Activated CD8-positive, alpha-beta memory T cell treated with anti-CD3 and anti-CD28 coated beads for 24 hours (primary cell): ENCODE measurements around the gene PLPPR1.

Experiments used
- DNase-seq: peaks from one replicate; pipeline ENCODE4 v3.0.0-alpha.2; 2020

PLPPR1 gene

DNA sequence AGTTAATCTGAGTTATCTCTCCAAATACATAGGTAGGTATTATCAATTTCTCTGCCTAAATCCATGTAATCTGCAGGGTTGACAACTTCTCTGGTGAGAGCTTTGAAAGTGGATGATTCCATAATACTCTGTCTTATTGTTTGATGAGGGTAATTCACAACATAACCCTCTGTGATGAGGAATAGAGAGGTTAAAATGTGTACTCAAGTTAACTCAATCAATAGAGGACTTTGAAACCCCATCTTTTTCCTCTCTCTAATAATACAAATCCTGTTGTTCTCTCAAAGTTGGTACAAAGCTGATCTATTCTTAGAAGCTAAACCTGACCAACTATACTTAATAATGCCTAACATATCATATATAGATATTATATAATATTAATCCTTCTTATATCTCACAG lies 100.1 kb downstream of the PLPPR1 start:
- DNase-seq: no peak

DNA sequence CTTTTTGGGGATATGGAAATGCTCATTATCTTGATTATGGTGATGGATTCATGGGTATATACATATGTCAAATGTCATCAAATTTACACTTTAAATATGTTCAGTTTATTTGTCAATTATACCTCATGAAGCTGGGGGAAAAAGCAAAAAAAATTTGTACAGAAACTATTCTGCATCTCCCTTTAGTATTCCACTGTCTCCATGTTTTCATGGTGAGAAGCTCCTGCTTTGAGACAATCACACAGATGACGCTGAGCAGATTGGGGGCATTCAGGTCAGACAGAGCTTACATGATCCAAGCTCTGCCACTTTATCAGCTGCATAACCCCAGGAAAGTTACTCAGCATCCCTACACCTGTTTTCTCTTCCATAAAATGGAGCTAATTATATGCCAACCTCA lies 101.5 kb downstream of the PLPPR1 start:
- DNase-seq: no peak

DNA sequence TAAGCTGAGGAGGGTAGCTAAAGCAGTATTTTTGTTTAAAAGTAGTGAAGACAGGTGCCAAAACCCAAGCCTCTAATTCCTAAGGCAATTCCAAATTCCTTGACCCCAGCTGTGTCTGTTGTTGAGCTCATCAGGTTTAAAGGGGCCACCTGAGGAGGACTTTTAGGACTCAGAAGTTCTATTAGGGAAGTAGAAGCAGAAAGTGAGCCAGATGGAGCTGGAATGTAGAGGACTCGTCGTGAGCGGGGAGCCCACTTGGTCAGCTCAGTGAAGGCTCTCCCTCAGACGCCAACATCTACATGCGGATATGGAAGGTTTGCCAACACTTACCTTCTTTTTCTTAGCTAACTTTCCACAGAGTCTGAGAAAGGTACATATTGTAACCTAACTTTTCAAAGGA lies 102.8 kb downstream of the PLPPR1 start:
- no peak for DNase-seq

DNA sequence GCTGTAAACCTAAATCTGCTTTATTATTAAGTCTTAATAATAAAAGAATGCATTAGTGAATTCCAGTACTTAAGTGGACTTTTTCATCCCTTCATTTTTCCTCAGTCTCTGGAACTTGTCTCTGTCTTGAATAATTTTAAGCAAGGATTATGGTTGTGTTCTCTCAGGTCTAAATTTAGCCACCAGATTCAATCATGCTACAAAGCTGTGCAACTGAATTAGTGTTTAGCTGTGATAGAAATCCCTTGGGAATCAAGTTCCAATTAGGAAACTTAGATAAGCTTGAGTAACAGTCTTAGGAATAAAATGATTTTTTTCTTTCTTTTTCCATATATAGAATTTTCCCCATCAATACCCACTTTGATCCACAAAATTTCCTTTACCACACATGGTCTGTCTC lies 104.3 kb downstream of the PLPPR1 start:
- DNase-seq: no peak

DNA sequence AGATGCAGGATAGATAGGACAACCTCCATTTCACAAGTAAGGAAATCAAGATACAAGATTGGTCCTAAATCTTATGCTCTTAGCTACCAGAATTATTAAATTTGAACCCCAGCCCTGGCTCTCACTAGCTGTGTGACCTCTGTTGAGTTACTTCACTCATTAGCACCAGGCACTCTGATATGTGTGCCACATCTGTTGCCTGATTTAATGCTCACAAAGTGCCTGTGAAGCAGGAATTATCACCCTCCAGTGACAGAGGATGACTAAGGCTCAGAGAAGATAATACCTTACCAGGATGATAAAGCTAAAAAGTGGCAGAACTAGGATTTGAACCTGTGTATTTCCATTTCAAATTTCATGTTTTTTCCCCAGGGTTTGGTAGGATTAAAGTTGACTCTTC lies 110.0 kb downstream of the PLPPR1 start:
- no peak for DNase-seq

DNA sequence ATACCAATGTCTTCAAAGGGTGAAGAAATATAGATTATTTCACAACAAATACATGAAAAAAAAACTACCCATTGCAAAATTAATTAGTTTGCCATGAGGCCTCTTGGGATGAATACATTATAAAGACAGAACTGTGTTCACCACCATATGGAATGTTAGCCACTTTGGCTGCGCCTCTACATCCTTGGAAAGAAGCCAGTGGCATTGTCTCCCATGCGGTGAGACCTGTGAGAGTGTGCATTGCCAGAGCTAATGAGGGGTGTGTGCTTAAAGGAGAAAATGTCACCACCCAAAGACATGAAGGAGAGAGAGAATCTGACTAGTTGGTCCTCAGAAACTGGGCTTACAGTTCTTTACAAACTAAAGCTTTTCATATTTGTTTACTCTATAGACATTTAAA lies 110.6 kb downstream of the PLPPR1 start:
- DNase-seq: no peak

DNA sequence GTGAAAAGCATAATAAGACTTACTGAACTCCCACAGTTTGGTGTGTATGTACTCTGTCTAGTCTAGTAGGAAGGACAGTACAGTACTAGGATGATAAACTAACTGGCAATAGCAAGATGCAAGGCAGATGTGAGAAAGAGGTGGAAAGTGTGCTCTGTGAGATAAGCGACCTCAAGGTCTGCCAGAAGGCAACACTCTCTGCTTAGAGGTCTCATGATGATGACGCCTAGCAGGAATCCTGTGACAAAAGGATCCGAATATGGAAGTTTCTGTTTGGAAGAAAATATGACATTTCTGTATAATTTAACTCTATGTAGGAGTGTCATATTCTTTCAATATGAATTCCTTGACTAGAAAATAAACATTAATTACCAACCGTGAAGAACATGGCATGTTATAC lies 112.2 kb downstream of the PLPPR1 start:
- DNase-seq: no peak

DNA sequence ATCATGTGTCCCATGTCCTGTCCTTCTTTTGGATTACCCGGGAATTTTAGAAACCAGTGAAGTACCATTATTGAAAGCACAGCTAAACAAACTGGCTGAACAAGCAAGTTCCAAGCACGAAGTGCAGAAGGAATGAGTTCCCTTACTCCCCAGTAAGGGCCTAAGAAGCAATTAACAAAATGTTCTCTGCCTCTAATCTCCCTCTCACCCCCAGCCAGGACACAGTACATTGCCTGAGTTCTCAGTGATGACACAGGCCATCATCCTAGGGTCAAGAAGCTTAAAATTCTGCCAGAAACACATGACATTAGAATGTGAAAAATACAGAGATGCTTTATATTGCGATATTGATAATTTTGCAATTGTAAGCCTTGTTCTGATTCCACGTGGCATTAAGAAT lies 118.0 kb downstream of the PLPPR1 start:
- no peak for DNase-seq

DNA sequence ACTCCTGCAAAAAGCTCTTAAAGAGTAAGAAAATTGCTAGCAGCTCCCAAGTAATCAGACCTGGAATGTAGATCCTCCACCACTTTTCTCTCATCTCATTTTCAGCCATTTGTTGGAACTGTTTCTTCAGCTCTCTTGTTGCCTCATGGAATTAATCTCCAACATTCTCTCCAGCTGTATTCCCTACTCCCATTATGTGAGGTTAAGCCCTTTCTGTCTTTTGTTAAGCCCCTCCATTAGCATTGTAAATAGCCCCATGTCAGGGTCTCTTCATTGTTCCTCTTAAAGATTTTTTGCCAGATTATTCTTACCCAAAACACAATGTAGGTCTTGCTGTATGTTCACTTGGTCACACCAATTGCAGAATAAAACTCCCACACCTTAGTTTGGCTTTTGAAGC lies 119.8 kb downstream of the PLPPR1 start:
- DNase-seq: no peak

DNA sequence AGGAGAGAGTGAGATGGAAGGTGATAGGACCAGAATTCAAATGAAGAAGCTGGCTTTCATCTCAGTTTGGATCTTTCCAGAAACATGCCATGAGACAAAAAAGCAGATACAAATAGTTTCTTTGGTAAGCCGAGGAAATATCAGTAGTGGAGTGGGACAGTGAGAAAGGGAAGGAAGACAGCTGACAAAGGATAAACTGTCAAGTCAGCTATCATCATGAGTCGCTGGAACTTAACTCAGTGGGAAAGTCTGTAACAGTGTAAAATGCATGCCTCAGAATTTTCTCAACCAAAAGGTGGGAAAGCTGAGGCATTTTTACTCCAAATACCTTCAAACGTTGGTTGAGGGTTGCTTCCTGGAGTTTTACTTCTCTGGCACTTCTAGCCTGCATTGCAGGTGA lies 129.8 kb downstream of the PLPPR1 start:
- DNase-seq: no peak

DNA sequence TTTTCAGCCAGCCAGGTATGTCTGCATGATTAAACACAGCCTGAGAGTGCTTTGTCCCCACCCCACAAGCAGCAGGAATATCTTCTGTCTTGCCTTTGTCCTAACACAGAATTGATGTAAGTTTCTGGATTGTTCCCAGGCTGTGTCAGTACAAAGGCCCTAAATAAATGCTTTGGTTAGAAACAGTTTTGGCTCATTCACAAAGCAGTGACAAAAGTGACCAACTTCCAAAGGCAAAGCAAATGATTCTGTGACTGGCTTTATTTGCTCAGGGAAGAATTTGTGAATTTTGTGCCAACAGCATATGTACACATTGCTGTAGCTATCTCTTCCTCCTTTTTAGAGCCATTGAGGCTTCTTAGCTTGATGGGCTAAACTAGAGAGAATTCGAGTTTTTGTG lies 133.7 kb downstream of the PLPPR1 start:
- DNase-seq: no peak

DNA sequence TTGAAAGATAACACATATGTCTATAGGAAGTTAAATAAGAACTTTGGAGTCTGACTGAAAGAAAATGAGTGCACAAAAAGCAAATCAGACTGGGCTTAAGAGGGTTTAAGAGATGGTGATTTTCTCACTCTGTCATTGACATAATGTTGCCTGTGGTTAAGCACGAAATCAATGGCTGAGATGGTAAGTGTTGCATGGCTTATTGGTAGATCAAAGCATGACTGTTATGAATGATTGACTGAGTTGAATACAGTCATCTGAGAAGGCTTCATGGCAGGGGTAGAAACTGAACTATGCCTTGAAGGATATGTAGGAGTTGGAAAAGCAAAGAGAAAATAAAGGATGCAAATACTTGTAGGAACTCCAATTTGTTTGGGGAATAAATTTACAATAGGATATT lies 136.6 kb downstream of the PLPPR1 start:
- no peak for DNase-seq

DNA sequence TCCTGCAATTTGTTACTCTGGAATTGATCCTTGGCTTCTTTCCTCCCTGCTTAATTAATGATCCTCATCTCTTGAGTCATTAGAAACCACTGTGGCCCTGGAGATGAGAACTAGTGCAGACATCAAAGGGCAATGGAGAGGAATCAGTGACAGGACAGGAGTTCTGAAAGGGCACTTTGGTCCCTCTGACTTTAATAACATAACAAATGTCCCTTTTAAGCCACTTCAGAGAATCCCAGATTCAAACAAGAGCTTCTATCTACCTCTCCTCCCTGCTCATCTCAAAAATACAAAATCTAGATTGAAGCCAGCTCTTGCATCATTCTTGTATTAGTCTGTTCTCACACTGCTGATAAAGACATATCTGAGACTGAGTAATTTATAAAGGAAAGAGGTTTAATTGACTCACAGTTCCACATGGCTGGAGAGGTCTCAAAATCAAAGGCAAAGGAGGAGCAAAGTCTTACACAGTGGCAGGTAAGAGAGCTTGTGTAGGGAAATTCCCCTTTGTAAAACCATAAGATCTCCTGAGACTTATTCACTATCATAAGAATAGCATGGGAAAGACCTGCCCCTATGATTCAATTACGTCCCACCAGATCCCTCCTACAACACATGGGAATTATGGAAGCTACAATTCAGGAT lies 139.1 kb downstream of the PLPPR1 start:
- DNase-seq: no peak

DNA sequence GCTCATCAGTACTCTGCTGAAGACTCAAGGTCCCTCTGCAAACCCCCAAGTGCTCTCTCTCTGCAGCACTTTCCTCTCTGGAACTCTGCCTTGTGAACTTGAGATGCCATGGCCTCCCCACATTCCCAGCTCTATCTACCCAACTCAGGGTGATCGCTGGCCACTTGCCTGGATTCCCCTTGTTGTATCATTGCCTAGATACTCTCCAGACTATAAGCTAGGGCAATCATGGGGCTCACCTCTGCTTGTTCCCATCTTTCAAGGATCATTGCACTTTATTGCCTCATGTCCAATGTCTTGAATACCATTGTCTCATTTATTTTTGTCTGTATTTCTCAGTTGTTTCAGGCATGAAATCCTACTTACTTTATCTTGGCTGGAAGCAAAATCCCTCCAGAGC lies 144.1 kb downstream of the PLPPR1 start:
- no peak for DNase-seq

DNA sequence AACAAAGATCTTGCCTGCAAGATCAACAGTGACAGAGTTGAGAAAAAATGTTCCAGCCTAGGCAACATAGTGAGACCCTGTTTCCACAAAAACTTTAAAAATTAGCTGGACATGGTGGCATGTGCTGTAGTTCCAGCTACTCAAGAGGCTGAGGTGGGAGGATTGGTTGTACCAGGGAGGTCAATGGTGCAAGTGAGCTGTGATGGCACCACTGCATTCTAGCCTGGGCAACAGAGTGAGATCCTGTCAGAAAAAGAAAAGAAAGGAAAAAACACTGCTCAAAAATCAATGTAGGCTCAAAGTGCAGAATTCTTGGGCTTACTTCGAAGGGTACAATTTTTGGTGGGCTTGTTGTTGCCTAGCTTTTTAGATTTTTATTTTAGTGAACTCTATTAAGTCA lies 145.4 kb downstream of the PLPPR1 start:
- no peak for DNase-seq

DNA sequence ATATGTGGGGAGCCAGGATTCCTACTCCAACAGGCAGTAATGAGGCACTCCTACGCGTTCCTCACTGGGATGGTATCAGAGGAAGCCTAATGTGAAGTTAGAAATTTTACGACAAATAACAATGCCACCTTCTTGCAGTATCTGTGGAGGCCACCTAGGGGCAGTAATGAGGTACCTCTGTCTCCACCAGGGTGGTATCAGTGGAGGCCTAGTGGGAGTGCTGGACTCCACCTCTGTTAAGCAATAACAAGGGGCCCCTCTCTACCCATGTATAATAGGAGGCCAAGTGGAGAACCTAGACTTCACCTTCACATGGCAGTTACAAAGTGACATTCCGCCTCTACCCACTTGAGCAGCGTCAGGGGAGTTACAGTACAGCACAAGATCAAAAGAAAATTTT lies 147.9 kb downstream of the PLPPR1 start:
- DNase-seq: no peak

DNA sequence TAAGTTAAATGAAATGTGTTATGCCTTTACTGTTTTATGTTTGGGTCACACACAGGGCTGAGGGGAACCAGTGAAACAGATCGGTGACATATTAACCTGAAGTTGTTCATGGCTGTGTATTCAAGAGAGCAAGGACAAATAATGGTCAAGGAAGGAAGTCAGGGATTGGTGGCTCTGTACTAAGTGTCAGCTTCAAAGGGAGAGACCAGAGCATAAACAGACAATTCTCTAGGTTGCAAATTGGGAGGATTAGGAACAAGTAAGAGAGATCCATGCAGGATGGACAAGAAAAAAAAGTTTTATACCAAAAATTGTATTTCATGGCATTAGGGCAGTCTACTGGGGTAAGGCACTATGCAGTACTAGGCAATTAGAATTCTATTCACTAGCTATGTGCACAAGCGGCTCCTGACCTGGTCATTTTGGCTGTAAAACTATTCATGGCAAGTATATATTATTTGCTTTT lies 156.3 kb downstream of the PLPPR1 start:
- DNase-seq: no peak

DNA sequence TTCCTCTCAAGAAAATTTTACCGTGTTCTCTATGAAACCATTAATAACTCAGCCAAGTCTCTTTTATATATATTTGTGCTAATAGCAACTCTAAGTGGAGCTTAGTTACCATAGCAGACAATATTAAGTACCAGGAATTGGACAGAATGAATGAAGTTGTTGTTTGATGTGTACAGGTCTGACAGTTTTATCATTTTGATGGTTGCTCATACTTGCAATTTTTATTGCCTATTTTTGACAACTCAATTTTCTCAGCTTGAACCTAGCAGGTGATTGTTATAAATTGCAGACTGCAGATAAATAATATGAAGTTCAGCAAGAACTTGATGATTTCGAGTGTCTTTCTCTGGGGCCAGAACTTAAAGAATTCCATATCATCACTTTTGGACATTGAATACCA lies 163.2 kb downstream of the PLPPR1 start:
- DNase-seq: no peak

DNA sequence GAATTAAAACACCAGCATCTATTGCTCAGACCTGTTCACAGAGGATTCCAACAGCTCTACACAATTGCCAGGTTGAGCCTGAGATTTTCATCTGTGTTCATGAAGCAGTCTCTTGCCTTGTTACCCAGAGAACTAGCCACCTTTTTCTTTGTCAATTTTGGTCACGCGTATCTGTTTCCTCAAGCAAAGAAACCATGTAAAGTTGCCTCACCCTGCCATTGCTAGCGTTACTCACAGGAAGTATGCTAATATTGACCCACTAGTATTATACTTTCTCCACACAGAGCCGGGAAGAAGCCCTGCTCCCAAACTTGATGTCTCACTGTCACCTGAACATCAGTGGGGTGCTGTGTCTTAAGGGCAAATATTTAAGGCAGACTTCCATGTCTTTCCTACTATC lies 168.5 kb downstream of the PLPPR1 start:
- DNase-seq: no peak

DNA sequence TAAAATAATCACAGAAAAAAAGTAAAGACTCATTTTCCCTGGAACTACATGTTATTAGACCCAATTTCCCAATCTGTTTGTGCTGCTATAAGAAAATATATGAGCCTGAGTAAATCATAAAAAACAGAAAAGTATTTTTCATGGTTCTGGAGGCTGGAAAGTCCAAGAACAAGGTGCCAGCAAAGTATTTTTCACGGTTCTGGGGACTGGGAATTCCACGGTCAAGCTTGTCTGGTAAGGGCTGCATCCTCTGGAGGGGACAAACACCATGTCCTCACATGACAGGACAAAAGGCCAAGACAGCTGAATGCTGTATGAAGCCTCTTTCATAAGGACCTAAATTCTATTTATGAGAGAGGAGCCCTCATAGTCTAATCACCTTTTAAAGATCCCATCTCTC lies 172.3 kb downstream of the PLPPR1 start:
- no peak for DNase-seq

DNA sequence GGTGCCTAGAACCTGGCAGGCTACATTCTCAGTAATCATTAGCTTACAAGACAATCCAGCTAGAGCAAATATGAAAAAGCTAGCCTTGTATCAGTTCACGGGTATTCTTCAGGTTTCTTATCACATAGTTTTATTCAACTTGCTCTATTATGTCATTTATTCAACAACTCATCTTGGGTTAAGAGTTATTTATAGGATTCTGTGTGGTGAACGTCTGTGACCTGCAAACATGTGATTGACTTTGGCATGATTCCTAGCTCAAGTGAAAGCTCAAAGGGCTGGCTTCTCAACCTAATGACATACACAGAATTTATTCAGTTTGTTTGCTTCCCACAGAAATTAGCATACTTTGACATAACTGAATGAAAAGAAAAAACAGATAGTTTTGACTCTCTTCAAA lies 173.1 kb downstream of the PLPPR1 start:
- no peak for DNase-seq

DNA sequence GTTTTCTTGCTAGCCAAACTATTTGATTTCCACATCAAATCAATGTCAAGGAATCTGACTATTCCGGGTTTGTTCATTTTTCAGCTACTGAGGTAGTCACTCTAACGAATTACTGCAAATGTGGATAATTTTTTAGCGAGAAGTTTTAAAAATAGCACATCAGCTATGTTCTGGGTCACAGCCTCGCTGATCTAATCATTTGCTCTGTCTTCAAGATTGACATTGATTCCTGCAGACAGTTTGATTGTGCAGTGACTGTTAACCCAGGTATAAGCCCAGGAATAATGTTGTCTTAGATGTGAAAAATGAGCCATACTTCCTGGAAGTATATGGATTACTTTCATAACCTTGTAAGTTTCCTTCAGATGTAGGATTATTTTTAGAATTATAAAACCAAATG lies 181.1 kb downstream of the PLPPR1 start:
- DNase-seq: no peak

DNA sequence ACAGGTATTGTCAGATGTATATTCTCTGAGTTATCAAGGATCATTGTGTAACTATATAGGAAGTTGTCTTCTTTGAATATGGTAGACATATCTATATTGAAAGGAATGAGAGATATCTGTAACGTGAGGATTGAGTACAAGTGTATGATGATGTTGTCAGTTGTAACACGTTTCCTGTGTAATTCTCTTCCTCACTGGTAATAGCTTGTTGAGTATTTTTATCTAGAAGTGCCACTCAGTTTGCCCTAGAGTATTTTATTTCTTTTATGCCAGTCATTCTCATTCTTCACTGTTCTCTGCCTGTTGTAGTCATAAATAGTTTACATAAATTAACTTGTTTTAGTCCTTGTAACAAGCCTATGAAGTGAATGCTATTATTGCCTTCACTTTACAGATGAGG lies 184.1 kb downstream of the PLPPR1 start:
- no peak for DNase-seq

DNA sequence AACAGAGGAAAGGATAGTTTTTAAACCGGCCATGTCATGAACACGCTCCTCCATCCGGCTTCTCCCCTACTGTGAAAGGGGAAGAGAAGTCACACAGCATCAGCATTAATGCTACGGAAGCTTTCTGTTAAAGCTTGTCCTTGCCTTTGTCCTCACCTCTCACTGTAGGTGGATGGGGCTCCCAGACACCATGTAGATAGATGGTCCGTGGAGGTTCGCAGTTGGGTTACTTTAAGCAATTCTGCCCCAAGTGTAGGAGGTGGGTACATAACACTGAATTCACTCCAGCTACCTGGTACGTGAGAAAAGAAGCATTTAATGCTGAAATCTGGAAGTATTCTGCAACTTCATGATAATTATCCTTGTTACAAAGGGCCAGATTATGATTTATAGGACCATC lies 190.5 kb downstream of the PLPPR1 start:
- DNase-seq: no peak

DNA sequence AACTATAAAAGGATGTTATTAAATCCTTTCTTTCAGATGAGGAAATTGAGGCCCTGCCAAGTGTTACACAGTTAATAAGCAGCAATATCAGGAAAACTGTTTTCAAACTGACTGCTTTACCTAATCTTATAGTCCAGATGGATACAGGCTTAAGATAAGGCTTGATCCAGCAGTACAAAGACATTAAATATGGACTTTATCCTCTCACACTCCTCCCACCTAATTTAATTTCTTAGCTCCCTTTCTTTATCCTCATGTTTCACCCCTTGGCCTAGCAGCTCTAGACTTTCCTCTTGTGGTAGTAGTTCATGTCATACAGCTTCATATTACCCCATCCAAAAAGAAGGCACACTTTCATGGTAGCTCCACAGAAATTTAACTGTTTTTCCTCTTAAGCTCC lies 191.8 kb downstream of the PLPPR1 start:
- DNase-seq: no peak

DNA sequence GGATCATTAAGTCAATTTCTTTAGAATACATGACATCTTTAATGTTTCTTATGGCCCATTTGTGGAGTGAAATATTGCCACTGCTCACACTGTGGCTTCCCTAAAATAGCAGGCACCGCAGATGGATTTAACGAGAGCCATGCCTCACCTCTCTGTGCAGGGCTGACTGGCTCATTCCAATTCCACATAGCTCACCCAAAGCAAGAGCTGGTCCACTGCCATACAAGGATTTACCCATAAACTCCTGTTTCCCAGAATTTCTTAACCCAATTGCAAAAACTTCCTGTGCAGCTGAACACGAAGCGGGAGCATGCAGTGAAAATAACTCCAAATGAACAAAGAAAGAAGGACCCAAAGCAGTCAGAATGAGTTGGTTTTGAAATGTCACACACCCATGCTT lies 196.7 kb downstream of the PLPPR1 start:
- DNase-seq: no peak
